Measurements from ENCODE around the gene SLIT1. TPM values are rescaled to one million over a fixed set of nuclear protein-coding genes. Genes with fewer than 3 reads are reported as not detected.
A peak's percentile ranks its signal among the peaks of the same experiment; 100 is the strongest.

The SLIT1 gene
- total and polyA plus RNA-seq, 2 of the 8 experiments (the other 6 are each of a cell fraction or from before 2014, with no cell fraction given), result 0.70 to 0.88 TPM

DNA sequence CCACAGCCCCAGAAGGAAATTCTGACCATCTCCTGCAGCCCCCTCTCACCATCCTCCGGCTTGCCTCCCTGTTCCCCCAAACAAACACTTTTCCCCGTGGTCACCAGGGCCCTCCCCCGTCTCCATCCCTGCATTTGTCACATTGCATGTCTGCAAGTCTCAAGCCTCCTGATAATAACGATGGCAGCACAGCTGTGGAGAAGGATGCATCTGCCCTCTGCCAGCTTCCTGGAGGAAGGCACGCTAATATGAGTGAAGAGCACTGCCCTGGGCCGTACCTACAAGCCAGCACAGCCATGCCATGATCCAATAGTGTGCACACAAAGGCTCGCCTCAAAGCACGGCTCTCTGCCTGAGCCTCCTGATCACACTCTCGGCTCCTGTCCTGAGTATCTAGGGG lies 98.5 kb downstream of the SLIT1 start:
- Histone ChIP-seq H2BK5ac (ENCODE audit: low read depth, low read length) (no peak overlapping the region), H2BK20ac (ENCODE audit: low read length) (0 out of 2 replicates have a peak overlapping the region, but pooled peaks have one; percentile 61), H3K23ac (ENCODE audit: insufficient read length) (no peak overlapping the region), H3K23me2 (ENCODE audit: low read depth, low read length) (no peaks in the 10 kb centered on the region), H3K9me3 (ENCODE audit: insufficient read depth in 2 of 2, low read depth in 1 of 2, low read length in 1 of 2) (no peaks in the 10 kb centered on the region), H3K14ac (ENCODE audit: insufficient read length) (no peak overlapping the region), H2AFZ (ENCODE audit: low read length) (no peak overlapping the region), H3K4ac (replicated peaks; ENCODE audit: insufficient read length, low read depth, low read length) (no peak overlapping the region), H2BK120ac (replicated peaks; ENCODE audit: low read depth, low read length) (no peak overlapping the region), H3K56ac (replicated peaks; ENCODE audit: insufficient read length, low read depth, low read length) (no peak overlapping the region), H4K91ac (replicated peaks; ENCODE audit: insufficient read length, low read length) (no peak overlapping the region), H3K9ac (replicated peaks in 1 of 4; ENCODE audit: extremely low read depth in 1 of 4, low read depth in 3 of 4, low read length in 3 of 4) (no peak overlapping the region), H4K8ac (ENCODE audit: extremely low read depth, insufficient read depth, low read length) (no peak overlapping the region), H2AK5ac (ENCODE audit: low read depth, low read length) (no peak overlapping the region), H2BK15ac (ENCODE audit: low read length) (no peak overlapping the region), H3K27me3 (replicated peaks in 1 of 4; ENCODE audit: control insufficient read depth in 3 of 4, extremely low read depth in 1 of 4, insufficient read depth in 3 of 4, low read length in 3 of 4) (no peaks in the 10 kb centered on the region), H3K79me1 (ENCODE audit: low read depth, low read length) (no peaks in the 10 kb centered on the region), H3K79me2 (ENCODE audit: control insufficient read depth in 1 of 2, insufficient read depth in 2 of 2, low read length in 2 of 2) (no peaks in the 10 kb centered on the region), H4K20me1 (replicated peaks in 1 of 2; ENCODE audit: control insufficient read depth in 1 of 2, insufficient read depth in 2 of 2, low read length in 2 of 2) (peaks cover 0 to 1% of the 10 kb centered on the region in 2 experiments), H3K4me1 (replicated peaks in 1 of 4; ENCODE audit: control insufficient read depth in 3 of 4, insufficient read depth in 4 of 4, low read length in 3 of 4) (peaks cover 0 to 5% (median 2%) of the 10 kb centered on the region in 4 experiments; a peak in 4 of 7 replicates), H3K27ac (ENCODE audit: low read depth, low read length) (no peak overlapping the region), H3K4me3 (ENCODE audit: extremely low read depth in 1 of 4, insufficient read depth in 2 of 4, low read depth in 3 of 4, low read length in 4 of 4) (no peak overlapping the region), H2BK12ac (ENCODE audit: low read depth, low read length) (peak overlapping the region; percentile 46; the same call in 1 of the 2 replicates), H3K36me3 (ENCODE audit: control insufficient read depth in 2 of 4, insufficient read depth in 4 of 4, low read length in 3 of 4) (no peaks in the 10 kb centered on the region), H3K18ac (ENCODE audit: extremely low read depth, low read length) (peak overlapping the region; percentile 71; the same call in 1 of the 2 replicates), H3K4me2 (ENCODE audit: insufficient read depth in 1 of 2, low read depth in 2 of 2, low read length in 2 of 2) (no peak overlapping the region), H4K5ac (ENCODE audit: insufficient read length, low read depth, low read length) (no peak overlapping the region)
- ChIA-PET CTCF (ENCODE audit: partially characterized antibody) (interaction anchor here (0.6 to 42.3 kb wide), 5 partner anchors 14 to 130 kb away, joined by 3 to 1348 read pairs (median 9); no protein-coding TSS in a partner anchor), POLR2A (ENCODE audit: partially characterized antibody) (interaction anchor here (1.5 kb wide), 1 partner anchor 9 kb away, joined by 4 read pairs; no protein-coding TSS in a partner anchor)
- FAIRE-seq (no peak), DNase-seq (ENCODE audit: low read depth in 1 of 2, low spot score in 2 of 2) (no peak)
- no peak for TF ChIP-seq GTF2F1 (IDR thresholded peaks at IDR 0.05; ENCODE audit: borderline replicate concordance, low read depth, low read length)
- no peak for TF ChIP-seq POU5F1 (IDR thresholded peaks at IDR 0.05; ENCODE audit: low read depth, low read length)
- no peak for TF ChIP-seq SIN3A (conservative IDR thresholded peaks at IDR 0.05 in 1 of 2, IDR thresholded peaks at IDR 0.05 in 1 of 2; ENCODE audit: low read depth in 1 of 2, low read length in 2 of 2)
- TF ChIP-seq, protein P1, sequence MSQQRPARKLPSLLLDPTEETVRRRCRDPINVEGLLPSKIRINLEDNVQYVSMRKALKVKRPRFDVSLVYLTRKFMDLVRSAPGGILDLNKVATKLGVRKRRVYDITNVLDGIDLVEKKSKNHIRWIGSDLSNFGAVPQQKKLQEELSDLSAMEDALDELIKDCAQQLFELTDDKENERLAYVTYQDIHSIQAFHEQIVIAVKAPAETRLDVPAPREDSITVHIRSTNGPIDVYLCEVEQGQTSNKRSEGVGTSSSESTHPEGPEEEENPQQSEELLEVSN (IDR thresholded peaks at IDR 0.05), result no peak
- no peak for TF ChIP-seq MAFK (IDR thresholded peaks at IDR 0.05; ENCODE audit: low read depth, low read length)
- WGBS, 2 experiments (ENCODE audit: extremely low coverage in 1 of 2, insufficient coverage in 1 of 2, insufficient read length in 1 of 2, insufficient replicate concordance in 2 of 2, low coverage in 1 of 2, low lambda C conversion rate in 2 of 2, missing lambda C conversion rate in 1 of 2), result 72% methylated on average over 9 of the region's 9 CpGs; no CpG with 5 or more reads in 1 of the 2 experiments

All from H1 (cell line).